ENCODE results near the gene SLC7A4. TPM values are rescaled to one million over a fixed set of nuclear protein-coding genes. Genes with fewer than 3 reads are reported as not detected.

Gene SLC7A4
- total RNA-seq, 1 experiment from 2014 or later = not detected

DNA sequence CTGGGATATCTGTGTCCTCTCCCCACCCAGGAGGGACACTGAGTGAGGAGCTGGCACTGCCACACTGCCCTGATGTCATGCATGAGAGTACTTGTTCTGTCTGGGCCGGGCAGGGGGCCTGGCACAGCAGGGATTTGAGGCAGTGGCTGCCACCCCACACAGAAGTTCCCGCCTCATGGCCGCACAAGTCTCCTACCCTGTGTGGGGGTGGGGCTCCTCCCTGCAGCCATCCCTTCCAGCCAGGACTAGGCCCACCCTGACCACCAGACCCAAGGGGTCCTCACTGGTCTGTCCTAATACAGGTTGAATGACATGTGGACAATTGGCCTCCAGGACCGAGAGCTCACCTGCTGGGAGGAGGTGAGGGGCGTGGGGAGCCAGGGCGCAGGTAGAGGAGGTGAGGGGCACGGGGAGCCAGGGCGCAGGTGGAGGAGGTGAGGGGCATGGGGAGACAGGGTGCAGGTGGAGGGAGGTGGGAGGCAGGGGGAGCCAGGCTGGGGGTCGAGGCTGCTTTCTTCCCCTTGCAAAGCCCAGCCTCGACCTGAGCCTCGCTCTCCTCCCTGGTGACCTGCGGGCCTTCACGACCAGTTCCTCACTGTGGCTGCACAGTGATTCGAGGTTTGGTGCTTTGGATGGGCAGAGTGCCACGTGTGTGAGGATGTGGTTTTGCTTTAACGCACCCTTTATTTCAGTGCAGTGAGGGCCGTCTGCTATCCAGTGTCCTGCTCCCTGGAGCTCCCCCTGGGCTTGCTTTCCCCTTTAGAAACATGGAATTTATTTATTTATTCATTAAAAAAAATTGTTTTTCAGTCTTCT, 42.8 kb downstream of the SLC7A4 start:
- Mint-ChIP-seq H3K27me3 (ENCODE audit: insufficient read depth, unreplicated experiment) (no peaks in the 10 kb centered on the region), H3K4me3 (ENCODE audit: unreplicated experiment) (no peak overlapping the region), H3K36me3 (ENCODE audit: insufficient read depth, unreplicated experiment) (peaks cover 19% of the 10 kb centered on the region), H3K9me3 (ENCODE audit: unreplicated experiment) (no peaks in the 10 kb centered on the region), H3K4me1 (ENCODE audit: insufficient read depth, unreplicated experiment) (no peaks in the 10 kb centered on the region), H3K27ac (ENCODE audit: low read depth, unreplicated experiment) (no peak overlapping the region)
- intact Hi-C loops (cut with micrococcal nuclease) = no loop called here
- CTCF ChIA-PET = interaction anchor here (0.6 to 2.6 kb wide), 3 partner anchors 12 to 104 kb away, joined by 3 to 7 read pairs (median 5); no protein-coding TSS in a partner anchor
- DNase-seq (ENCODE audit: unreplicated experiment) = no peak
- BruUV-seq (replicated peaks) = no TSS peak
- TF ChIP-seq, protein P1, sequence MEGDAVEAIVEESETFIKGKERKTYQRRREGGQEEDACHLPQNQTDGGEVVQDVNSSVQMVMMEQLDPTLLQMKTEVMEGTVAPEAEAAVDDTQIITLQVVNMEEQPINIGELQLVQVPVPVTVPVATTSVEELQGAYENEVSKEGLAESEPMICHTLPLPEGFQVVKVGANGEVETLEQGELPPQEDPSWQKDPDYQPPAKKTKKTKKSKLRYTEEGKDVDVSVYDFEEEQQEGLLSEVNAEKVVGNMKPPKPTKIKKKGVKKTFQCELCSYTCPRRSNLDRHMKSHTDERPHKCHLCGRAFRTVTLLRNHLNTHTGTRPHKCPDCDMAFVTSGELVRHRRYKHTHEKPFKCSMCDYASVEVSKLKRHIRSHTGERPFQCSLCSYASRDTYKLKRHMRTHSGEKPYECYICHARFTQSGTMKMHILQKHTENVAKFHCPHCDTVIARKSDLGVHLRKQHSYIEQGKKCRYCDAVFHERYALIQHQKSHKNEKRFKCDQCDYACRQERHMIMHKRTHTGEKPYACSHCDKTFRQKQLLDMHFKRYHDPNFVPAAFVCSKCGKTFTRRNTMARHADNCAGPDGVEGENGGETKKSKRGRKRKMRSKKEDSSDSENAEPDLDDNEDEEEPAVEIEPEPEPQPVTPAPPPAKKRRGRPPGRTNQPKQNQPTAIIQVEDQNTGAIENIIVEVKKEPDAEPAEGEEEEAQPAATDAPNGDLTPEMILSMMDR (IDR thresholded peaks at IDR 0.05; ENCODE audit: unreplicated experiment) = no peak
- POLR2A ChIA-PET = interaction anchor here (1.0 kb wide), 1 partner anchor 9 kb away, joined by 4 read pairs; no protein-coding TSS in a partner anchor

DNA sequence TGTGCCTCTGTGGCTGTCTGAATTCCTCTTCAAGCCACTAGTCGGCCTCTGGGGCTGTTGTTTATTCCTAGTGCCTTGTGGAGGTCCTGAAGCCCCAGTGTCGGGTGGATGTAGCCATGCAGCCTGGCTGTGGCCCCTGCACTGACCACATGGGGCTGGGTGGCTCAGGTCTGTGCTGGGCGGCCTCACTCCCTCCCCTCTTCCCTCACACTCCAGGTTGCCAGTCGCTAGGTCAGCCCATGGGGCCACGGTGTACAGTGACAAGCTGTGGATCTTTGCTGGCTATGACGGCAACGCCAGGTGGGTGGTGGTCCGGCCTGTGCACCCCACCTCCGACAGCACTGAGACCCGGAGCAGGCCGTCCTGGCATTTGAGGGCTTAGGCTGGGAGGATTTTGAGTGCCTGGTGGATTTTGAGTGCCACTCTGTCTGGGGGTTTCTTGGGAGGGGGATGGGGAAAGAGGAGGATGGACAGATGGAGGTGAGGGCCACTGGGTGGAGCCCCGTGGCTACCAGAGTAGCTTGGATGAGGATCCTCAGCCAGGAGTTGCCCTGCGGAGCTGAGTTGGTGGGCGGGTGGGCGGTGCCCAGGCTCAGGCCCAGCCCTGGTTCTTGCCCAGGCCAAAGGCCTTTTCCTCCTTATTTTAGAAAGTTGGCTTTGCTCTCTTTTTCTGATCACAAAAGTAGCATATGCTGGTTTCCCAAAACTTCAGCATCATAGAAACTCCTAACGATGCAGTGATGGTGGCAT, 43.6 kb downstream of the SLC7A4 start:
- DNase-seq (ENCODE audit: unreplicated experiment) = no peak
- TF ChIP-seq, protein P1 (IDR thresholded peaks at IDR 0.05; ENCODE audit: unreplicated experiment) = no peak
- ChIA-PET POLR2A (no interaction called here), CTCF (no interaction called here)
- no TSS peak for BruUV-seq (replicated peaks)
- H3K4me1 Mint-ChIP-seq (ENCODE audit: insufficient read depth, unreplicated experiment) = peaks cover 5% of the 10 kb centered on the region
- peaks cover 18% of the 10 kb centered on the region for H3K36me3 Mint-ChIP-seq (ENCODE audit: insufficient read depth, unreplicated experiment)
- H3K4me3 Mint-ChIP-seq (ENCODE audit: unreplicated experiment) = no peak overlapping the region
- H3K9me3 Mint-ChIP-seq (ENCODE audit: unreplicated experiment) = no peaks in the 10 kb centered on the region
- no peak overlapping the region for H3K27ac Mint-ChIP-seq (ENCODE audit: low read depth, unreplicated experiment)
- no peaks in the 10 kb centered on the region for H3K27me3 Mint-ChIP-seq (ENCODE audit: insufficient read depth, unreplicated experiment)
- intact Hi-C loops (cut with micrococcal nuclease) = no loop called here

DNA sequence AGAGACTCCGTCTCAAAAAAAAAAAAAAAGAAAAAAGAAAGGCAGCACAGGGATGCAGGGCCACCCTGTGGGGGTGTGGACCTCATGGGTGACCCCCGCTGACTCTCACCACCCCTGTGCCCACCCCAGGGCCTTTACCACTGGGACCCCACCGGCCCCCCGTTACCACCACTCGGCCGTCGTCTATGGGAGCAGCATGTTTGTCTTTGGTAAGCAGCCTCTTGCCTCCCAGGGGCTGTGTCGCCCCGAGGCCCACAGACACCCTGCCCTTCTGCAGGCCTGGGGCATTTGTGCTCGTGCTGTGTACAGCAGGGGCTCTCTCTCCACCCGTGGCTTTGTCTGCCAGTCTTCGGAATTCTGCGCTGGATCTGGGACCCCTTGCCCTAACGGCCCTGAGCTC, 45.0 kb downstream of the SLC7A4 start:
- intact Hi-C loops (cut with micrococcal nuclease) = no loop called here
- ChIA-PET CTCF (interaction anchor here (0.6 kb wide), 1 partner anchor 109 kb away, joined by 3 read pairs; no protein-coding TSS in a partner anchor), POLR2A (no interaction called here)
- no TSS peak for BruUV-seq (replicated peaks)
- no peak for DNase-seq (ENCODE audit: unreplicated experiment)
- Mint-ChIP-seq H3K27ac (ENCODE audit: low read depth, unreplicated experiment) (no peak overlapping the region), H3K36me3 (ENCODE audit: insufficient read depth, unreplicated experiment) (peaks cover 18% of the 10 kb centered on the region), H3K27me3 (ENCODE audit: insufficient read depth, unreplicated experiment) (no peaks in the 10 kb centered on the region), H3K4me3 (ENCODE audit: unreplicated experiment) (no peak overlapping the region), H3K9me3 (ENCODE audit: unreplicated experiment) (no peaks in the 10 kb centered on the region), H3K4me1 (ENCODE audit: insufficient read depth, unreplicated experiment) (peaks cover 8% of the 10 kb centered on the region)
- TF ChIP-seq, protein P1 (IDR thresholded peaks at IDR 0.05; ENCODE audit: unreplicated experiment) = no peak

DNA sequence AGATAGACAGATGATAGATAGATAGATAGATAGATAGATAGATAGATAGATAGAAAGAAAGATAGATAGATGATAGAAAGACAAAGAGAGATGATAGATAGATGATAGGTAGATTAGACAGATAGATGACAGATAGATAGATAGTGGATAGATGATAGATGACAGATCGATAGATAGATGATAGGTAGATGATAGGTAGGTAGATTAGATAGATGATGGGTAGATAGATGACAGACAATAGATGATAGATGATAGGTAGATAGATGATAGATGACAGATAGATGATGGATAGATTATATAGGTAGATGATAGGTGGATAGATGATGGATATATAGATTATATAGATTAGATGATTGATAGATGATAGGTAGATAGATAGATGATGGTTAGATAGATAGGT, 46.0 kb downstream of the SLC7A4 start:
- no peak for DNase-seq (ENCODE audit: unreplicated experiment)
- peaks cover 8% of the 10 kb centered on the region for H3K4me1 Mint-ChIP-seq (ENCODE audit: insufficient read depth, unreplicated experiment)
- no peaks in the 10 kb centered on the region for H3K9me3 Mint-ChIP-seq (ENCODE audit: unreplicated experiment)
- H3K27ac Mint-ChIP-seq (ENCODE audit: low read depth, unreplicated experiment) = no peak overlapping the region
- ChIA-PET POLR2A (no interaction called here), CTCF (no interaction called here)
- H3K4me3 Mint-ChIP-seq (ENCODE audit: unreplicated experiment) = no peak overlapping the region
- H3K36me3 Mint-ChIP-seq (ENCODE audit: insufficient read depth, unreplicated experiment) = peaks cover 18% of the 10 kb centered on the region
- TSS peak; percentile 5 for BruUV-seq (replicated peaks)
- no peaks in the 10 kb centered on the region for H3K27me3 Mint-ChIP-seq (ENCODE audit: insufficient read depth, unreplicated experiment)
- TF ChIP-seq, protein P1 (IDR thresholded peaks at IDR 0.05; ENCODE audit: unreplicated experiment) = no peak
- intact Hi-C loops (cut with micrococcal nuclease) = no loop called here
